ENCODE results near the gene TLE3. TPM values are rescaled to one million over a fixed set of nuclear protein-coding genes. Genes with fewer than 3 reads are reported as not detected.

Gene TLE3
- 1.3 and 3.7 TPM in 2 replicates for polyA plus RNA-seq (2011; rRNA removed)
- polyA minus RNA-seq (2011; rRNA and poly(A)+ RNA removed), result 4.9 TPM in 2 replicates

DNA sequence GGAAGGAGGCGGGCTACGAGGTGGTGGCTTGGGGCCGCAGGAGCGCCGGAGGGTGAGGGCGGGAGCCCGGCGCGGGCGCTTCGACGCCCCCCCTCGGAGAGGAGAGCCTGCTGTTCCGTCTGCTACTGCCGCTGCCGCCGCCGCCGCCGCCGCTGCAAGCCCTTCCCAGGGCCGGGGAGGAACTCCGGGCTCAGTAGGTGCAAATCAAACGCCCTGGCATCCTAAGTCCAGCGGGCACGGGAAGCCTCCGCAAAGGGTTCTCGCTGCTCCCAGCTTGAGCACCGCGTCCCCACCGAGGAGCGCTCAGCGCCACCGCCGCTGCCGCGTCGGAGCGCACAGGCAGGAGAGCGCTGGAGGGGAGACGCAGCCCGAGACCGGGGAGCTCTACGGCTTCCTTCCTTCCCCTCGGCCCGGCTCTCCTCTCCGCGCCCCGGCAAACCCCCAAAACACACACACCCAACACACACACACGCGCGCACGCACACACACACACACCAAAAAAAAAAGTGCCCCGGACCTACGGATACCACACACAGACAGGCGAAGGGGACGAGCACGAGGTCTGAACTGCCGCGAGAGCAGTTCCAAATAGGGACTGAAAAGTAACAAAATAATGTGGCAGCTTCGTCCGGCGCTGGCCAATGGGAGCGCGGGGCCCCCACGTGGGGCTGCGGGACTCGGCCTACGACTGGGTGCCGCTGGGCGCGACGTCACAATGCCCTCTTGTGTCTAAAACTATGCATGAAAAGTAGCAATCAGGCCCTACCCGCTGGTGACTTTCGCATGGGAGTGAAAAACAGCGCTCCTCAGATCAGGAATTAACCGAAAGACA is at the start of gene TLE3:
Gene TLE3 (minus strand): TSS at position 597 of the 832 bp plus-strand sequence. CDS start 1,119 bp downstream, outside the sequence.
- DNase-seq (ENCODE audit: low read depth), result peak; percentile 81
- peaks cover 13% of the 10 kb centered on the region for H3K27me3 ChIP-seq (ENCODE audit: control insufficient read depth, insufficient read depth, low read length)
- POLR2A ChIA-PET, result interaction anchor here (0.5 to 1.0 kb wide), 4 partner anchors 14 to 337 kb away, joined by 3 to 5 read pairs (median 3); no protein-coding TSS in a partner anchor
- peak within 1 kb of the TSS; percentile 53 for H3K4me3 ChIP-seq (ENCODE audit: low read depth, low read length)
- TF ChIP-seq, protein P1, sequence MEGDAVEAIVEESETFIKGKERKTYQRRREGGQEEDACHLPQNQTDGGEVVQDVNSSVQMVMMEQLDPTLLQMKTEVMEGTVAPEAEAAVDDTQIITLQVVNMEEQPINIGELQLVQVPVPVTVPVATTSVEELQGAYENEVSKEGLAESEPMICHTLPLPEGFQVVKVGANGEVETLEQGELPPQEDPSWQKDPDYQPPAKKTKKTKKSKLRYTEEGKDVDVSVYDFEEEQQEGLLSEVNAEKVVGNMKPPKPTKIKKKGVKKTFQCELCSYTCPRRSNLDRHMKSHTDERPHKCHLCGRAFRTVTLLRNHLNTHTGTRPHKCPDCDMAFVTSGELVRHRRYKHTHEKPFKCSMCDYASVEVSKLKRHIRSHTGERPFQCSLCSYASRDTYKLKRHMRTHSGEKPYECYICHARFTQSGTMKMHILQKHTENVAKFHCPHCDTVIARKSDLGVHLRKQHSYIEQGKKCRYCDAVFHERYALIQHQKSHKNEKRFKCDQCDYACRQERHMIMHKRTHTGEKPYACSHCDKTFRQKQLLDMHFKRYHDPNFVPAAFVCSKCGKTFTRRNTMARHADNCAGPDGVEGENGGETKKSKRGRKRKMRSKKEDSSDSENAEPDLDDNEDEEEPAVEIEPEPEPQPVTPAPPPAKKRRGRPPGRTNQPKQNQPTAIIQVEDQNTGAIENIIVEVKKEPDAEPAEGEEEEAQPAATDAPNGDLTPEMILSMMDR (IDR thresholded peaks at IDR 0.05; ENCODE audit: insufficient read depth, low read depth, low read length), result peak; percentile 56
- CTCF ChIA-PET, result interaction anchor here (0.6 to 1.8 kb wide), 12 partner anchors 29 to 1235 kb away, joined by 3 to 8 read pairs (median 4); no protein-coding TSS in a partner anchor
- 0 out of 2 replicates have a peak, but pooled peaks cover 1% of the 10 kb centered on the region for H3K36me3 ChIP-seq (ENCODE audit: control insufficient read depth, insufficient read depth, low read length)

DNA sequence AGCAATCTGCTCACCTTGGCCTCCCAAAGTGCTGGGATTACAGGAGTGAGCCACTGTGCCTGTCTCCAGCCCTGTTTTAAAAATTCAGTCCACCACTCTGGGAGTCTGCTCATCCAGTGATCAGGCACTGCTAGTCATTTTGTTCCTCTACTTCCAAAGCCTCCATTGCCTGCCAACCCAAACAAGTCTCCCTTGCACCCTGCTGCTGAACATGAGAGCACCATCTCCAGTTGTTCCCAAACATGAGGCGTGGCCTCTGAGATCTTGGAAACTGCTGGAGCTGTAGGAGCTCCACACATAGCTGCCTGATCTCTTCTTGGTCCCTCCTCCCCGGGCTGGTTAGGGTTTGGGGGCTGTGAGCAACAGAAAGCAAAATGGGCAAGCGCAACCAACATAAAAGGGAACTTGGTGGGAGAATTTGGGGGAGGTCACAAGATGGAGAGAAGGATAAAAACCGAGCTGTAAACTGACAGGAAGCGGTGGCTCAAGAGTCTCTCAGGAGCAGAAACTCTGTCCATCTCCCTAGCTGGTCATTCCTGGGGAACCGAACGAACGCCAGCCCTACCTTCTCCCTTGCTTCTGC is 49.6 kb upstream of the TLE3 start:
- CTCF ChIA-PET, result no interaction called here
- POLR2A ChIA-PET, result no interaction called here
- TF ChIP-seq, protein P1 (IDR thresholded peaks at IDR 0.05; ENCODE audit: insufficient read depth, low read depth, low read length), result no peak

DNA sequence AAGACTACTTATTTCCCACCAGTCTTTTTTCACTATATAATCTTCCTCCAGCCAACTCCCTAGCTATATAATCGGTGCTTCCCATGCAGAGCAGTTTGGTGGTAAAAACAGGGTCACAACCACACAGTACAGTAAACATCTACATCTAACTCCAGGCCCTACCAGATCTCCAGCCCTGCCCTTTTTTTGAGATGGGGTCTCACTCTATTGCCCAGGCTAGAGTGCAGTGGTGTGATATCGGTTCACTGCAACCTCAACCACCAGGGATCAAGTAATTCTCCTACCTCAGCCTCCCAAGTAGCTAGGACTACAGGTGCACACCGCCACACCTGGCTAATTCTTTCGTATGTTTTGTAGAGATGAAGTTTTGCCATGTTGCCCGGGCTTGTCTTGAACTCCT is 49.1 kb upstream of the TLE3 start:
- Histone ChIP-seq H3K4me3 (ENCODE audit: low read depth, low read length) (no peak overlapping the region), H3K36me3 (ENCODE audit: control insufficient read depth, insufficient read depth, low read length) (no peaks in the 10 kb centered on the region), H3K27me3 (ENCODE audit: control insufficient read depth, insufficient read depth, low read length) (peaks cover 5% of the 10 kb centered on the region)
- DNase-seq (ENCODE audit: low read depth), result no peak
- ChIA-PET POLR2A (no interaction called here), CTCF (no interaction called here)
- TF ChIP-seq, protein P1 (IDR thresholded peaks at IDR 0.05; ENCODE audit: insufficient read depth, low read depth, low read length), result no peak

More for the DNA sequence above, 49.6 kb upstream of the TLE3 start:
- Histone ChIP-seq H3K27me3 (ENCODE audit: control insufficient read depth, insufficient read depth, low read length) (peaks cover 6% of the 10 kb centered on the region), H3K4me3 (ENCODE audit: low read depth, low read length) (no peak overlapping the region), H3K36me3 (ENCODE audit: control insufficient read depth, insufficient read depth, low read length) (no peaks in the 10 kb centered on the region)
- no peak for DNase-seq (ENCODE audit: low read depth)

DNA sequence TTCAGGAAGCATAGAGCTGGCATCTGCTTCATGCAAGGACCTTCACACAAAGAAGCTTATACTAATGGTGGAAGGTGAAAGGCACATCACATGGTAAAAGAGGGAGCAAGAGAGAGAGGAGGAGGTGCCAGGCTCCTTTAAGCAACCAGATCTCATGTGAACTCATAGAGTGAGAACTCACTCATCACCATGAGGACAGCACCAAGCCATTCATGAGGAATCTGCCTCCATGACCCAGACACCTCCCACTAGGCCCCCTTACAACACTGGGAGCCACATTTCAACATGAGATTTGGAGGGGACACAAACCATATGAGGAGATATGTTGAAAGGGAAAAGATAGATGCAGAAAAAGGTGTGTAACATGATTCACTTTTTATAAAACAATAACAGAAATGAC is 48.4 kb upstream of the TLE3 start:
- Histone ChIP-seq H3K4me3 (ENCODE audit: low read depth, low read length) (no peak overlapping the region), H3K27me3 (ENCODE audit: control insufficient read depth, insufficient read depth, low read length) (peaks cover 5% of the 10 kb centered on the region), H3K36me3 (ENCODE audit: control insufficient read depth, insufficient read depth, low read length) (no peaks in the 10 kb centered on the region)
- ChIA-PET CTCF (no interaction called here), POLR2A (no interaction called here)
- TF ChIP-seq, protein P1 (IDR thresholded peaks at IDR 0.05; ENCODE audit: insufficient read depth, low read depth, low read length), result no peak
- DNase-seq (ENCODE audit: low read depth), result no peak

DNA sequence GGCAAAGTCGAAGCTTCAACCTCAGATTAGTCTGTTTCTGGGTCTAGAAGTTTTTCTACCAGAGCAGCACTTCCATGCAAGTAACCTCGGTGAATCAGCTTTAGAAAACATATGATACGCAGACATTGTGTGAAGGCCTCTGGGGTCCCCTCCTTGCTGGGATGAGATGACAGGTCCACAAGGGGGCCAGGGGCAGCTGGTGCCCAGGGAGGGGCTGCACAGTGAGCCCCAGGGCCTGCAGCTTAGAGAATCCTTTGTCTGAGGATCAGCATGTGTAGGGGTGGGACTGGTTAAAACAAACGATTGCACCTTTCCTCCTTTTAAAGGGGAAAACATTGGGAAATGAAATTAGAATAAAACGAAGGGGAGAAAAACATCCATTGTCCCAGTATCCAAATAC is 47.5 kb upstream of the TLE3 start:
- no peak overlapping the region for H3K4me3 ChIP-seq (ENCODE audit: low read depth, low read length)
- DNase-seq (ENCODE audit: low read depth), result no peak
- TF ChIP-seq, protein P1 (IDR thresholded peaks at IDR 0.05; ENCODE audit: insufficient read depth, low read depth, low read length), result no peak
- H3K36me3 ChIP-seq (ENCODE audit: control insufficient read depth, insufficient read depth, low read length), result no peaks in the 10 kb centered on the region
- ChIA-PET CTCF (interaction anchor here (0.6 to 1.3 kb wide), 3 partner anchors 9 to 249 kb away, joined by 3 read pairs; no protein-coding TSS in a partner anchor), POLR2A (no interaction called here)
- H3K27me3 ChIP-seq (ENCODE audit: control insufficient read depth, insufficient read depth, low read length), result peaks cover 5% of the 10 kb centered on the region

Measured in BJ (cell line).